AG10803 (cell line): ENCODE measurements around the gene BECN2.

ENCODE experiments used
- DNase-seq: peaks from one replicate; pipeline ENCODE4 v3.0.0; 2010; ENCODE audit warnings: low read depth
- H3K4me3 ChIP-seq: 2 replicates; pipeline ENCODE4 v1.5.1; 2011; ENCODE audit warnings: mild to moderate bottlenecking, low read length, control low read depth
- CTCF ChIP-seq: conservative IDR thresholded peaks from 2 replicates; pipeline ENCODE4 v1.5.1; 2011; ENCODE audit warnings: mild to moderate bottlenecking, low read length, control low read depth, inconsistent platforms

Gene BECN2

GRCh38 chr1:241950390-241950789 is 7.2 kb upstream of the BECN2 start:
- DNase-seq = peak; percentile 91
- no peak overlapping the region for H3K4me3 ChIP-seq
- no peak for TF ChIP-seq CTCF

- TF ChIP-seq CTCF = no peak
- no peak overlapping the region for H3K4me3 ChIP-seq
- no peak for DNase-seq
Measured at GRCh38 chr1:241962153-241962552, 4.6 kb downstream of the BECN2 start.

GRCh38 chr1:241963722-241964121 is 6.2 kb downstream of the BECN2 start:
- peak; percentile 17 for DNase-seq
- TF ChIP-seq CTCF = no peak

GRCh38 chr1:241964550-241965282 is 7.1 kb downstream of the BECN2 start:
- no peak for TF ChIP-seq CTCF
- DNase-seq = no peak
- no peak overlapping the region for H3K4me3 ChIP-seq

More at GRCh38 chr1:241963722-241964121, 6.2 kb downstream of the BECN2 start:
- H3K4me3 ChIP-seq = no peak overlapping the region

GRCh38 chr1:241968611-241969010 is 11.0 kb downstream of the BECN2 start:
- TF ChIP-seq CTCF = no peak
- no peak for DNase-seq
- H3K4me3 ChIP-seq = no peak overlapping the region

GRCh38 chr1:241972703-241973369 is 15.3 kb downstream of the BECN2 start:
- peak; percentile 42 for DNase-seq
- TF ChIP-seq CTCF = no peak
- H3K4me3 ChIP-seq = no peak overlapping the region

- TF ChIP-seq CTCF = no peak
- H3K4me3 ChIP-seq = no peak overlapping the region
- DNase-seq = no peak
Measured at GRCh38 chr1:241976229-241976628, 18.7 kb downstream of the BECN2 start.
